ENCODE measurements around the gene TMEM61.

- no peak for TF ChIP-seq PHF8 (conservative IDR thresholded peaks at IDR 0.05; ENCODE audit: low read depth, low read length)
- no peak for TF ChIP-seq CTCF (IDR thresholded peaks at IDR 0.05; ENCODE audit: control extremely low read depth in 1 of 3, insufficient read depth in 1 of 3, low read depth in 1 of 3, low read length in 3 of 3)
- TF ChIP-seq BACH1 (IDR thresholded peaks at IDR 0.05; ENCODE audit: low read length) = no peak
- no peak for TF ChIP-seq TCF12 (IDR thresholded peaks at IDR 0.05; ENCODE audit: low read depth, low read length)
- TF ChIP-seq CEBPB (IDR thresholded peaks at IDR 0.05; ENCODE audit: low read depth, low read length) = no peak
- no peak for TF ChIP-seq EZH2 (IDR thresholded peaks at IDR 0.05; ENCODE audit: low read depth, low read length, severe bottlenecking)
- TF ChIP-seq RFX5 (IDR thresholded peaks at IDR 0.05; ENCODE audit: borderline replicate concordance, low read depth, low read length) = no peak
- no peak for TF ChIP-seq NRF1 (IDR thresholded peaks at IDR 0.05; ENCODE audit: low read depth, low read length)
- TF ChIP-seq POLR2AphosphoS5 (IDR thresholded peaks at IDR 0.05; ENCODE audit: low read depth, low read length) = no peak
- TF ChIP-seq EGR1 (IDR thresholded peaks at IDR 0.05; ENCODE audit: borderline replicate concordance, low read depth, low read length) = no peak
- no peak for TF ChIP-seq CHD2 (IDR thresholded peaks at IDR 0.05; ENCODE audit: low read length)
- TF ChIP-seq GABPA (IDR thresholded peaks at IDR 0.05; ENCODE audit: borderline replicate concordance, insufficient read depth, low read length) = no peak
Observed at GRCh38 chr1:55018395-55018794, 38.0 kb downstream of the TMEM61 start.

Measured in H1 (cell line).